ENCODE measurements around the gene HPSE2.
"Not testable (repeated sequence)": the region's sequence is repeated elsewhere in the genome, so short reads cannot be mapped to it uniquely, and the experiment has no call there.

The HPSE2 gene

DNA sequence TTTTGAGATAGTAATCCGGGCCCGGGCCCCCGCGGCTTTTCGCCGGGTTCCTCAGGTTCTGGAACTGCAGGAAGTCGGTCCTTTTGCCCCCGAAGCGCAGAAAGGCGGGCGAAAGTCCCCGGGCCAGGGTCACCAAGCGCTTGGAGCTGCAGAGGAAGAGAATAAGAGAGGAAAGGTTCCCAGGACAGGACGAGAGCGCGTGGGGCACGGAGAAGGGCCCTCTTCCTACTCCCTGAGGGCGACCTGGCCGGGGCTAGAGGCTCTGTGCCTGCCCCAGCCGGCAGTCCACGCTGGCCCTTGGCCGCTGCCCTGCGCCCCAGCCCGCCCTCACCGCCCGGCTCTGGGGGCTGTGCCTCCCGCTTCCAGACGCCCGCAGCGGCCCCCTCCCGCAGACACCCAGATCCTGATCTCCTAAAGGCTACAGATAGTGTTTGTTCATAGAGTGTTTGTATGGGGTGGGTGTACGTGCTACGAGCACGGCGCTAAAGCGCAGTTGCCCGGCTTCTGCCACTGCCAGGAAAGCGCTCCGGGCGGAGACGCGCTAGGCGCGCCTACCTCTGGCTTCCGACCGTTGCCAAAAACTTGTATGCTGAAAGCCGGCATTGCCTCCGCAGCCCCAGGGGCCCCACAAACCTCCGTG, 3.2 kb downstream of the HPSE2 start:
- no peak for FAIRE-seq
- no peak for DNase-seq (ENCODE audit: insufficient read length, low spot score)
- no peak for TF ChIP-seq POLR2A (IDR thresholded peaks at IDR 0.05; ENCODE audit: low read depth, low read length)

DNA sequence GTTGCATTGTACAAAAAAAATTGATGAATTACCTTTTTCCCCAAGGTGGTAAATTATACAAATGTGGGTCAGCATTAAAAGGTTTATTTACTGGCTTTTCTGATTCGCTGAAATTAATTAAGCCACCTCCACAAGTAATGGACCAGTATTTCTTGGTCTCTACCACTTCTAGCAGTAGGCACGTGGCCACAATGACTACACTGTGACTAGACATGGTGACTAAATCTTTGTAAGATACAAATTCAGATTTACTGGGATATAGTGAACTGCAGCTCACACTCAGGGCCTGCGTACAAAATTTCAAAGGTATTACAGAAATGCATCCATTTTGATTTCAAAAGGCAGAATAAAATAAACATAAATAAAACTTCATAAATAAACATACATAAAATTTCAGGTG, 10.9 kb downstream of the HPSE2 start:
- FAIRE-seq (no peak), DNase-seq (ENCODE audit: insufficient read length, low spot score) (no peak)
- no peak for TF ChIP-seq POLR2A (IDR thresholded peaks at IDR 0.05; ENCODE audit: low read depth, low read length)

DNA sequence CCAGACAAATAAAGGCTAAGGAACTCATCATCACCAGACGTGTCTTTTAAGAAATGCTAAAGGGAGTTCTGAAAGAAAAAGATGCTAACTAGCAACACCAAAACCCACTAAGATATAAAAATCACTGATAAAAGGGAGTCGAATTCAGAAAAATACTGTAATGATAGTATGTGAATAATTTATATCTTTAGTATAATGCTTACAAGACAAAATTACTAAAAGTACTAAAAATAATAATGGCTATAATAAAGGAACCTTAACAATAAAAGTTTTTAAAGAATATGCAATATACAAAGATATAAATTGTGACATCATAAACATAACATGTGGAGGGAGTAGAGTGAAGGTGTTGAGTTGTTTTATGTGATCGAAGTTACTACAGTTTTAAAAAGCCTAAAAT, 28.3 kb downstream of the HPSE2 start:
- DNase-seq (ENCODE audit: insufficient read length, low spot score), result no peak
- no peak for FAIRE-seq
- TF ChIP-seq POLR2A (IDR thresholded peaks at IDR 0.05; ENCODE audit: low read depth, low read length), result no peak

DNA sequence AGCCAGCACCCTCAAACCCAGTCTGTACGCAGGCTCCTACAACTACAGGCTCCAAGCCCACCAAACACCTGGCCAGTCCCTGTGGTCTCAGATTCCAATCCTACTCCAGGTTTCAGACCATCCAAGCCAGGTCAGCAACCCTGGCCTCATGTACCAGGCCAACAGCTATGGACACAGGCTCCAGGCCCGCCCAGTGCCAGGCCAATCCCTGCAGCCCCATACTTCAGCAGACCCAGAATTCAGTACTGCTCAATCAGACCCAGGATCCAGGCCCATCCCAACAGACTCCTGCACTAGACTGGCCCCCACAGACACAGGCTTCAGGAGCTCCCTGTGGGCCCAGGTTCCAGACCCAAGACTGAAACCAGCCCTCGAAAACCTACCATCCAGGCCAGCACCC, 32.3 kb downstream of the HPSE2 start:
- TF ChIP-seq POLR2A (IDR thresholded peaks at IDR 0.05; ENCODE audit: low read depth, low read length), result no peak
- FAIRE-seq (no peak), DNase-seq (ENCODE audit: insufficient read length, low spot score) (no peak)

DNA sequence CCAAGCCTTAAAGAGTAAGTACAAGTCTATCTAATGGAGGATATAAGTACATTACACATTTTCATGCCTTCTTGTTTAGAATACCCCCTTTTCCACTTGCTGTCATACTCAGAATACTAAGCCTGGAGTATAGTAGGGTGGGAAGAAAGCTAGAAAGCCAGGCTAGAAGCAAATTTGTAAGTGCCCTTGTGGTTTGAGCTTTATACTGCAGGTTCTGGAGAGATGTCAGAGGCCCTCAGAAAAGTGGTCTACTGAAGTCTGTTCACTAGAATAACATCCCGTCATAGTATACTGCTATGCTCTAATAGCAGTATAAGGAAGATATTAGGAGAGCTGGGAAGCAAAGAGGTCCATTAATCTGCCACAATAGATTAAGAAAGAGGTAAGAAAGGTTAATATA, 62.7 kb downstream of the HPSE2 start:
- DNase-seq (ENCODE audit: insufficient read length, low spot score) (no peak), FAIRE-seq (no peak)
- no peak for TF ChIP-seq POLR2A (IDR thresholded peaks at IDR 0.05; ENCODE audit: low read depth, low read length)

DNA sequence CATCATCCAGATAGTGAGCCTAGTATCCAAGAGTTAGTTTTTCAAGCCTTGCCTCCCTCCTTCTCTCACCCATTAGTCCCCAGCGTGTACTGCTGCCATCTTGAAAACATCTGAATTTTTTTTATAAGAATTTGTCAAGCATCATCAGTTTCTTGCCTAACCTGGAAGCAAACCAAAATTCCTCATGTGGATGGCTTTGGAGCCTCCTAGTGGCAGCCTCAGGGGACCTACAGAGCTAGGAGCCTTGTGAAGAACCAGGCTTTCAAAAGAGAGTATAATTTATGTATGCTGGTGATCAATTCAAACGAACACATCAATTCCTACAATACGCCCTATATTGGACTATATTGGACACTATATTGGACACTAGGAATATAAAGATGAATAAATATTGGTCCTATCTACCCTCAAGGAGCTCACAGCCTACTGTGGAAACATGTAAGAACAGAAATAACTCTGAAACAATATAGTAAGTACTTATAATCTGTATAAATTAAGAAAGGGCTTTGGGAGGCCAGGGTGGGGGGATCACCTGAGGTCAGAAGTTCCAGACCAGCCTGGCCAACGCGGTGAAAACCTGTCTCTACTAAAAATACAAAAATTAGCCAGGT, 63.4 kb downstream of the HPSE2 start:
- FAIRE-seq, result no peak
- TF ChIP-seq POLR2A (IDR thresholded peaks at IDR 0.05; ENCODE audit: low read depth, low read length), result no peak
- peak; percentile 8 for DNase-seq (ENCODE audit: insufficient read length, low spot score)

DNA sequence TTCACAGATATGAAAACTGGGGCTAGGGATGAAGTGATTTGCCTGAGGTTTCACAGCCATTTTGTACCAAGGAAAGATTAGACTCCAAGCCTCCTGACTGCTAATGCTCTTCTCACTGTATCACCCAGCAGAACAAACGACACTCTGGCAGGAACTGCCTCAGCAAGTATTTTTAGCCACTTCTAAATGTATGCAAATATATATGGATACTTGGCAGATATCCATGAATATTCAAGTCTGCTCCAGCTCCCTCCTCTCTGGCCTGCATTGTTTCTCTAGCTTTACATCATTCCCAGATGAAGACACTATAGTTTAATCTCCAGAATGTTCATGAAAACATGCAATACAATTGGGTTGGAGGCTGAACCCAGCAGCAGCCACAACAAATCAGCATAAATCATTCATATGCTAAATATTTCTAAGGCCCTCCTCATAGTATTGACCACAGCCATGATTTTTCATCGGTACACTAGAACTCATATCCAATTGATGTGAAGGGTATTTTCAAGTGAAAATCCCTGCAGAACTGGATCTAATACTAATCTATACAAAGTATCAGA, 65.5 kb downstream of the HPSE2 start:
- DNase-seq (ENCODE audit: insufficient read length, low spot score), result no peak
- FAIRE-seq, result no peak
- no peak for TF ChIP-seq POLR2A (IDR thresholded peaks at IDR 0.05; ENCODE audit: low read depth, low read length)

DNA sequence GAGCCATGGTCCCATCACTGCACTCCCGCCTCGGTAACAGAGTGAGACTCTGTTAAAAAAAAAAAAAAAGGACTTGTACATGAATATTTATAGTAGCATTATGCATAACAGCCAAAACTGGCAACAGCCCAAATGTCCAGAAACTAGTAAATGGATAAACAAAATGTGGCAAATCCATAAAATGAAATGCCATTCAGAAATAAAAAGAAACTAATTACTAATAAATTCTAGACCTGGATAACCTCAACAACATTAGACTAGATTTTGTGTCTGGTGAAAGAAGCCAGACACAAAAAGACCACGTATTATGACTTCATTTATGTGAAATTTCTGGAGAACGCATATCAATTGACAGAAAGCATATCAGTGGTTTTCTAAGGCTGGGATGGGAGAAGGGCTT, 74.5 kb downstream of the HPSE2 start:
- DNase-seq (ENCODE audit: insufficient read length, low spot score), result no peak
- no peak for FAIRE-seq
- TF ChIP-seq POLR2A (IDR thresholded peaks at IDR 0.05; ENCODE audit: low read depth, low read length), result no peak

DNA sequence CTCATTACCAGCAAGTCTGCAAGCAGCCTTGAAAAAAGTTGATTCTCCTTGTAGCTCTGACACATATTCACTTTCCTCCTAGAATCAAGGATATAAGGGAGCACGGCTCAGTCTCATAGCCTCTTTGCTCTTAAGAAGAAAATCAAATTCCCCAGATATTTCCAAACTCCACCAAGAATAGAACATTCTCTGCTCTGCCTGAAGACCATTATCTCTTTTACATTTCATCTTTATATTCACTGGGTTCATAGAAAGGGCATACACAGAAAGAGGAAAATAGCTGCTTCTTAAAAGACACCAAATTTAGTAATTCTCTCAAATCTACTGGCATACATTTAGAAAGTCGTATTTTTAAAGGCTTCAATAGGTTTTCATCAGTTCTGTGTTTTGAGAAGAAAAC, 92.0 kb downstream of the HPSE2 start:
- TF ChIP-seq POLR2A (IDR thresholded peaks at IDR 0.05; ENCODE audit: low read depth, low read length), result no peak
- DNase-seq (ENCODE audit: insufficient read length, low spot score) (no peak), FAIRE-seq (no peak)

DNA sequence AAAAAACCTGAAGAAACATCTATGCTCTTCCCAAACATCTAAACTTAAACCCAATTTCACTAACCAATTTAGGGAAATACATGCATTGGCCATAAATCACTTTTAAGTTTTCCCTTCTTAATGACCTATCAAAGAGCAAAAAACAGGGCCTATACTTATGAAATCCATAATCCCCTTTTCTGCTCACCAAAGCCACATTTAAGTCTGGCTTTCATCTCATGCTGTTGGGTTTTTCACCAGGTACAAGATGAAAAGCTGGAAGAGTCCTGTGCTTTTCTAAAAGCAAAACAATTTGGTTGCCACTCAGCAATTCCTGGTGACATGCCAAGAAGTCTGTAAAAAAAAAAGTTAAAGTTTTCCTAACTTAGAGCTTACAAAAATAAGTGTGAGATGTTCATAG, 92.6 kb downstream of the HPSE2 start:
- no peak for TF ChIP-seq POLR2A (IDR thresholded peaks at IDR 0.05; ENCODE audit: low read depth, low read length)
- FAIRE-seq, result no peak
- no peak for DNase-seq (ENCODE audit: insufficient read length, low spot score)

DNA sequence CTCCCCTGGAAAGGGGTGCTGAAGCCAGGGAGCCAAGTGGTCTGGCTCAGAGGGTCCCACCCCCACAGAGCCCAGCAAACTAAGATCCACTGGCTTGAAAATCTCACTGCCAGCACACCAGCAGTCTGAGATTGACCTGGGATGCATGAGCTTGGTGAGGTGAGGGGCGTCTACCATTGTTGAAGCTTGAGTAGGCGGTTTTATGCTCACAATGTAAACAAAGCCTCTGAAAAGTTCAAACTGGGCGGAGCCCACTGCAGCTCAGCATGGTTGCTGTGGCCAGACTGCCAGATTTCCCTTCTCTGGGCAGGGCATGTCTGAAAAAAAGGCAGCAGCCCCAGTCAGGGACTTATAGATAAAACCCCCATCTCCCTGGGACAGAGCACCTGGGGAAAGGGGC, 102.8 kb downstream of the HPSE2 start:
- FAIRE-seq; DNase-seq (ENCODE audit: insufficient read length, low spot score): not testable (repeated sequence)

DNA sequence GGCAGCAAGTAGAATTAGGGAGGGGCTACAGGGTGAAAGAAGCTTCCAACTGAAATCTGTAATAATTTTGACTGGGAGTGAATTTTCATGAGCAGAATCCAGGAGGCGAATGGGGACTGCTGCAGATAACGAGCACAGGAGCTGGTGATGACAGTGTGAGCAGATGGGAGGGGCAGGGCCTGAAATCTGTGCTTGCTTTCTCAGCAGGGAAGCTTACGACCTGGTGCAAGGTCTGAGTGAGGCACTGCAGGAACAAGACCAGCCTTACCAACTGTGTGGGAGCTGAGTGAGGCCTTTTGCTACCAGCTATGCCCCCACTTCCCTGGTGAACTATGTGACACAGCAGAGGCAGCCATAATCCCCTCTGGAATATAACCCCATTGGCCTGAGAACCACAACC, 109.8 kb downstream of the HPSE2 start:
- TF ChIP-seq POLR2A (IDR thresholded peaks at IDR 0.05; ENCODE audit: low read depth, low read length), result no peak
- FAIRE-seq, result no peak
- DNase-seq (ENCODE audit: insufficient read length, low spot score), result no peak

DNA sequence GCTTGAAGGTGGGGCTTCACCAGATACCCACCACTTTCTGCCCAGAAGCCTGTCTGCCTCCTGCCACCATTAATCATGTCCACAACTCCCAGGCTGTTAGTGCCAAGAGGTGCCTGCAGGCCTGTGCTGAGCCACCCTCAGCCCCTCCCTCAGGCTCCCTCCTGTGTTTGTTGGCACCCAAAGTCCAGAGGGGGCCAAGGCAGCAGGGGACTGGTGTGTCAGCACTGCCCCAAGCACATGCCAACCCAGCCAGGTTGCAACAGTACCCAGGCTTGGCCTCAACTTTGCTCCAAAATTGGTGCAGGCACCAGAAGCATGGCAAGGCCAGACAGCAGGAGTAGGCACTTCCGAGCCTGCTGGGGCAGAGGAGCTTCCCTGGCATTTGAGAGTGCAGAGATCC, 111.3 kb downstream of the HPSE2 start:
- TF ChIP-seq POLR2A (IDR thresholded peaks at IDR 0.05; ENCODE audit: low read depth, low read length), result no peak
- FAIRE-seq (no peak), DNase-seq (ENCODE audit: insufficient read length, low spot score) (no peak)

DNA sequence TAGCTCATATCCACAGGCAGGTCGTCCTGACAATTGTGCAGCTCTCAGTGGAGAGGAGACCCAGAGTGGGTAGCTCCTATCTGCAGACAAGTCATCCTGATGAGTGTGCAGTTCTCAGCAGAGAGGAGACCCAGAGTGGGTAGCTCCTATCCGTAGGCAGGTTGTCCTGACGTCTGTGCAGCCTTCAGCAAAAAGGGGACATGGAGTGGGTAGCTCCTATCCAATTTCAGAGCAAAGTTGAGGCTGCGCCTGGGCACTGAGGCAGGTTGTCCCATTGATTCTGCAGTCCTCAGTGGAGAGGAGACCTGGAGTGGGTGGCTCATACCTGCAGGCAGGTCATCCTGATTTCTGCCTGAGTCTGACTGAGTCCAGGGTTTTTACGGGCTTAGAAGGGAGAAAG, 111.8 kb downstream of the HPSE2 start:
- DNase-seq (ENCODE audit: insufficient read length, low spot score) (no peak), FAIRE-seq (no peak)
- TF ChIP-seq POLR2A (IDR thresholded peaks at IDR 0.05; ENCODE audit: low read depth, low read length), result no peak

DNA sequence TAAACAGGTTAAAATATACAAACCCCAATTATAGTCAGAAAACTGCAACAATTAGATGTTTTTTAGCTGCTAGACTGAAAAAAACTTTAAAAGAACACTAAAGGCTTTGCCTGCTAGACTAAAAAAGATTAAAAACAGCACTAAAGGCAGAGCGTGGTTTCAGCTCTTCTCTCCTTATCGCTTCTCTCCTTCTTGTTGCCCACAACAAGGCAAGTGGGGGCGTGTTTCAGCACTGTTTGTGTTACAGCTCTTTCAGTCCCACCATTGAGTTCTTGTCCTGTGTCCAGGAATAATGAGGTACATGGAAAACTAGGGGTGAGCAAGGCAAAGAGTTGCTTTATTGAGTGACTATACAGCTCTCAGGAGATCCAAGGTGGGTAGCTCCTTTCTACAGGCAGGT, 112.3 kb downstream of the HPSE2 start:
- DNase-seq (ENCODE audit: insufficient read length, low spot score) (no peak), FAIRE-seq (no peak)
- TF ChIP-seq POLR2A (IDR thresholded peaks at IDR 0.05; ENCODE audit: low read depth, low read length), result no peak

All from H54 (cell line).